Hematopoietic multipotent progenitor cell treated with erythropoietin and hydrocortisone succinate and interleukin-3 and kit ligand, for 15 days (in vitro differentiated cells): ENCODE results near the gene TRIM17.
A peak's percentile ranks its signal among the peaks of the same experiment; 100 is the strongest.
"Not testable (repeated sequence)": the region's sequence is repeated elsewhere in the genome, so short reads cannot be mapped to it uniquely, and the experiment has no call there.

Source experiments
- DNase-seq: peaks from one replicate; pipeline ENCODE4 v3.0.0-alpha.2; 2015; ENCODE audit warnings: low spot score

The TRIM17 gene

DNA sequence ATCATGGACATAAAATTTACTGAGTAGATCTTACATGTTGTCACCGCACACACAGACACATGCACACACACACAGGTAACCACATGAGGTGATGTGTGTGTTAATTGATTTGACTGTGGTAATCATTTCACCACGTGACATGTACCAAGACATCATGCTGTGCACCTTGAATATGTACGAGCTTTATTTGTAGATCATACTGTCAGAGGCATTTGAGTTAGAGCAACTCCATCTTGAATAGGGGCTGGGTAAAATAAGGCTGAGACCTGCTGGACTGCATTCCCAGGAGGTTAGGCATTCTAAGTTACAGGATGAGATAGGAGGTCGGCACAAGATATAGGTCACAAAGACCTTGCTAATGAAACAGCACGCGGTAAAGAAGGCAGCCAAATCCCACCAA lies 31.7 kb upstream of the TRIM17 start:
- no peak for DNase-seq

DNA sequence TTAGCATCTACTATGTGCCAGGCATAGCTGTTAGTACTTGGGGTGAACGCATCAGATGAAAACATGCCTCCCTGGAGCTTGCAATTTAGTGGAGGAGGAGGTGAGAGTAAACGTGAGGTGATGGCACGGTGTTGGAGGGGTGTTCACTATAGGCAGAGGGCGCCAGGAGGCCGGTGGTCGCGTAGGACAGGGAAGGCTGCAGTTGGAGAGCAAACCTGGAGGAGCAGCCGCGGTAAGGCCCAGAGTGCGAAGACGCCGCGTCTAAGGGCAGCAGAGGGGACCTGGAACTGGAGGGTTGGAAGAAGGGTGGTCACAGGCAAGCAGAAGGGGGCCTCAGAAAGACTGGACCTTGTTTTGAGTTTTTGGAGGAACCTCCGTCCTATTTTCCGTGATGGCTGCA lies 30.2 kb upstream of the TRIM17 start:
- no peak for DNase-seq

DNA sequence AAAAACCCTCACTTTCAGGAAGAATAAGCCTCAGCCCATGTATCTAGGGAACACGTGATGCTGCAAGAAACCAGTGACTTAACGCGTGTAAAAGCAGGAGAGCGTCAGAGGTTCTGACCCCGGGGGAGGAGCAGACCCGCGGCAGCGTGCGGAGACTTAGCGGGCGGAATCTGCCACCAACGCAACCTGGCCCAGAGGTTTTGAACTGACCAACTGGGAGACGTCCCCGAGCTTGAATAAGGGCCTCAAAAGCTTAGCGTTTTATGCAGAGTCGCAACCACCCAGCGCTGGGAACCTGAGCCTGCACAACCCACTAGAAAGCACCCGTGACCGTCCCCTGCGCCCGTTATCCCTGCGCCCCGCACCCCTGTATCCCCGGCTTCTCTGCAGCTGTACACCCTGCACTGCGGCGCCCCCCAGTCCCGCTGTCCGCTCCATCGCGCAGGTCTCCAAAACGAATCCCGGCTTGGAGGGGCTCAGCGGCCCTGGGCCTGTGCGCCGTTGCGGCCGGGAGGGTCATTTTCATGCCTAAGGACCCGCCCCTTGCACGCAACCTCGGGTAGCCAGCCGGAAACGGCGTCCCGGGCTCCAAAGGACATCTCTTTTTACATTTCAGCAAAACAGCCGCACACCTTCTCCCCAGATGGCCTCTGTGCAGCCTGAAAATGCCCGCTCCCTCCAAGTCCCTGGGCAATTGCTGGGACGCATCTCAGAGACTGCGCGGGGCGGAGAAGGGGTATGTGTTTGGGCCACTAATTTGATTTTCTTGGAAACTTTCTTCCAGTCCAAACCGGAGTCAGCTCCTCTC lies 29.4 kb upstream of the TRIM17 start:
- DNase-seq = no peak

DNA sequence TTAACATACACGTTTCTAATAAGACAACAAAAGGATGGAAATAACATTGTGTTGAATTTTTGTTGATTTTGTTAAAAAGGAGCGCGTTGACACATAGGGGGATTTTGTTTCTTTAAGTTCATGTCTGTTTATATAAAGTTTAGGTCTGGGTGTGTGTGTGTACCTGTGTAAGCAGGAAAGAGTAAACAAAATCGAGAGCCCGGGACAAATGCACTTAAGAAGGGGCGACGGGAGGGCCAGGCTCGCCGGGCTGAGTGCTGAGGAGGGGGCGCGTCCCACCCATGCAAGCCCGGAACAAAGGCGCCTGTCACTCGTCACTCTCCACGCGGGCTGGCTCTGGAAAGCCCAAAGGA lies 28.8 kb upstream of the TRIM17 start:
- DNase-seq = no peak

DNA sequence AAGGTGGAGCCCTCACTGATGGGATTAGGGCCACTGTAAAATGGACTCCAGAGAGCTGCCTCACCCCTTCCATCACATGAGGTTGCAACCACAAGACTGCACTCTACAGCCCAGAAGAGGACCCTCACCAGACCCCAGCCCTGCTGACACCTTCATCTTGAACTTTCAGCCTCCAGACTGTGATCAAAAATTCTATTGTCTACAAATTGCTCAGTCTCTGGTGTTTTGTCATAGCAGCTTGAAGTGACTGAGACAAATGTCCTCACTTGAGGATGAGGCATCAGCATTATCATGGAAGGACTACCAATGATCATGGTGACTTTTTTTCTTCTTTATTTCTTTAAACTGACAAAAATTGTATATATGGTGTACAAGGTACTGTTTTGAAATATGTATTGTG lies 26.7 kb upstream of the TRIM17 start:
- no peak for DNase-seq

DNA sequence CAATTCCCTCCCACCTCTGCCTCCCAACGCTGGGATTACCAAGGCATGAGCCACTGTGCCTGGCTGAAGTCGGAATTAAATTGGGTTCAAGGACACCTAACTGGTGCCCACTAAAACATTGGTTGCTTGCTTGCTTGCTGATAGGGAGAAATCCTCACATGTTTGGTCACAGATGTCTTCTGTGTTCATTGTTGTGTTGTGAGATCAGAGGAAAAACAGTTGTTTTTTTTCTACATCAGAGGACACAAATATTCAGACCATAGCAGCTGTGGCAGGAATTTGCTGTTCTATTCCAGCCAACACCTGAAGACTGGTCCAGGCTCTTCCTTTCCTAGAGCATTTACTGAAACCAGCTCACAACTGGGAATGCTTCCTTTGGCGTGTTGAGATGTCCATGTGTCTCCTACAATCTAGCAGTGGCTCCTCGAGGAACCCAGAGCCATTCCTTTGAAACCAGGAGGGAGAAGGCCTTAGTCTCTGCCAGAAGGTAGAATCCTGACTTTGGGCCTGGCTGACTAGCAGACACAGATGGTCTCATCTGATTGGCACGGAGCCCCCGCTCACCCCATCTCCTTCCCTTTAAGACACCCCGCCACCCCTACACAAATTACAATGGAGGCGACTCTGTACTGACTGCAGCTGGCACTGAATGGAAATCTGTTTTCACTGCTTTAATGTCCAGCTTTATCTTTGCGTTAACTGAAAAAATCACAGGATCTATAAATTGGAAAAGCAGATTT lies 24.3 kb upstream of the TRIM17 start:
- no peak for DNase-seq

DNA sequence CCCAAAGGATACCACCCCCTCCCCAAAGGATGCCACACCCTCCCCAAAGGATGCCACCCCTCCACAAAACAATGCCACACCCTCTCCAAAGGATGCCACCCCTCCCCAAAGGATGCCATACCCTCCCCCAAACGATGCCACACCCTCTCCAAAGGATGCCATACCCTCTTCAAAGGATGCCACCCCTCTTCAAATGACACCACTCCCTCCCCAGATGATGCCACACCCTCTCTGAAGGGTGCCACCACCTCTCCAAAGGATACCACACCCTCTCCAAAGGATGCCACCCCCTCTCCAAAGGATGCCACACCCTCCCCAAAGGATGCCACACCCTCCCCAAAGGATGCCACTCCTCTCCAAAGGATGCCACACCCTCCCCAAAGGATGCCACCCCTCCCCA lies 21.6 kb upstream of the TRIM17 start:
- no peak for DNase-seq

DNA sequence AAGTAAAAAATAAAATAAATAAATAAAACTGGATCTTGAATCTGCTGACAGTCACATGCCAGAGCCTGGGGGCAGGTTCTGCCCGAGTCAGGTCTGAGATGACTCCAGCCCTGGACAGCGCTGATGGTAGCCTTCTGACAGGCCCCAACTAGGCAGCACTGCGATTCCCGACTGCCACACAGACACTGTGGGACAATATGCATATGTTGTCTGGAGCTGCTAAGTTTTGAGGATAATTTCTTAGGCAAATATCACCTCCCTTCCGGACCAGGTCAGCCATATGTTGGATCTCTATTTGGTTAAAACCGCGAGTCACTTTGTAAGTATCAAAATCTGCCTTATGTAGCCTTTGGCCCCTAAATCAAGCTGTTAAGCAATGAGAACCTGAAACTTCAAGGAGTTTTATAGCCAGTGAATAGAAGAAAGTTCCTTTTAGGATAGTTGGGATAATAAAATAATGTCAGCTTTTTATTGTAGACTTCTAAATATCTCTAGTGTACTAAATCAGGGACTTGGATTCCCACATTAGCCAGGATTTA lies 20.8 kb upstream of the TRIM17 start:
- DNase-seq = no peak

DNA sequence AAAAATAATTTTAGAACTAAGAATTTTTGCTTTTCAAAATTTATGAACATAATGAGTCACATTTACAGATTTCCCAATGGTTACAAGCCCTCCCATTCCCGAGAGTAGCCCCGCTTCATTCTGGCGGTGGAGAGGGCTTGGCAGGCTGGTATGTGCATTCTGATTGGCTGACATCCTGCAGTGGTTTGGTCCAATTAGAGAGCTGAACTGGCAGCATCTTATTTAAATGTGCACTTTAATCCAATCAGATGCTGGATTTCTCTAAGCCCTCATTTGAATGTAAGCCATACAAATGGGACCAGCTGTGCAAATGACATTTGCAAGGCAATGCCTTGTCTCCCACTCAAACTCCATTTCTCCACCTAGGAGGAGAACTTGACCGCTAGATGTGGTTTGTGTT lies 18.0 kb upstream of the TRIM17 start:
- DNase-seq = no peak

DNA sequence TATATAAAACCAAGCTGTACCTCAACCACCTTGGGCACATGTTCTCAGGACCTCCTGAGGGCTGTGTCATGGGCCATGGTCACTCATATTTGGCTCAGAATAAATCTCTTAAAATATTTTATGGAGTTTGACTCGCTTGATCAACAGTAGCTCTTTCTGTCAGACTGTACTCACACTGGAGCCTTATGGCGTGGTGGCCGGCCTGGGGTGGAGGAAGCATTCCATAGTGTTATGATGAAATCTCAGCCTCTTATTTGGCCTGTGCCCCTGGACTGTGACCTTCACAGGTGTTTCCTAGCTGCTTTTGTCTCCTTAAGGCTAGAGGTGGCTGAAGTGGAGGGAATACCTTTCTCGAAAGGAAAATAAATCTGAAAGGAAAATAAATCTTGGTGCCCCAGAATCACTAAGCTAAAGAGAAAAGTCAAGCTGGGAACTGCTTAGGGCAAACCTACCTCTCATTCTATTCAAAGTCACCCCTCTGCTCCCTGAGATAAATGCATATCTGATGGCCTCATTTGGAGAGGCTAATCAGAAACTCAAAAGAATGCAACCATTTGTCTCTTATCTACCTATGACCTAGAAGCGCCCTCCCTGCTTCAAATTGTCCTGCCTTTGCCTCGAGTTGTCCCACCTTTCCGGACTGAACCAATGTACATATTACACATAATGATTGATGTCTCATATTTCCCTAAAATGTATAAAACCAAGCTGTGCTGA lies 16.8 kb upstream of the TRIM17 start:
- not testable (repeated sequence) for DNase-seq

DNA sequence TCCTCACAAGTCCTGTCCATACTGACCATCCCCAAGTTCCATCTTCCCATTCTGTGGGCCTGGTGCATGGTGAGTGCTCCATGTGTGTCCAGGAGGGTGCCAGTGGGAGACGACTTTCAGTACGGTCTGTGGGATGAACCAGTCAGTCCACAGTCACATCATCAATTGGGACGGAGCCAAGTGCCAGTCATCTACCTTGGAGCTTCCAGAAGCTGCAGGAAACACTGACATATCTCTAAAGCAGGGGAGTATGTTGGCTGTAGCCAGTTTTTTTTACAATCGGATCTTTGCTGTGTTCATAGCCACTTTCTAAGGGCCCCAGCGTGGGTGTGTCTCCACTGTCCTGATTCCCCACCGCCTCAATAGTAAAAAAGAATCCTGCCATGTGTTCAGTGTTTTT lies 13.6 kb upstream of the TRIM17 start:
- no peak for DNase-seq

DNA sequence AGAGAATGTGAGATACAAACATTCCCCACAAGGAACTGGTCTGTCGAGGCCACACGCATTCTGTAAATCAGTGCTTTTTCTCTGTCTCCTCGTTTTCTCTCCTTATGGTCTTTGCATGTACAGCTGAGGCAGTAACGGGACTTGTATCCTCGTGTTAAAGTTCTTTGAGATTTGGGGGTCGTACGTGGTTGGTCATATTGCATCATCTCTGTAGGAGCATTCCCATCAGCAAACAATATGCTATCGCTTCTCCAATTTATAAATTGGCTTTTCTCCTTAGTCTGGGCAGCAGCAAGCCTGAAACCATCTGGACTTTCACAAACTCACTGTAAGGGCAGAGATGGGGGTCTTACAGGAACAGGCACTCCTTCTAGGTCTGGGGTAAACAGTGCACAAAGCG lies 13.0 kb upstream of the TRIM17 start:
- DNase-seq = no peak

DNA sequence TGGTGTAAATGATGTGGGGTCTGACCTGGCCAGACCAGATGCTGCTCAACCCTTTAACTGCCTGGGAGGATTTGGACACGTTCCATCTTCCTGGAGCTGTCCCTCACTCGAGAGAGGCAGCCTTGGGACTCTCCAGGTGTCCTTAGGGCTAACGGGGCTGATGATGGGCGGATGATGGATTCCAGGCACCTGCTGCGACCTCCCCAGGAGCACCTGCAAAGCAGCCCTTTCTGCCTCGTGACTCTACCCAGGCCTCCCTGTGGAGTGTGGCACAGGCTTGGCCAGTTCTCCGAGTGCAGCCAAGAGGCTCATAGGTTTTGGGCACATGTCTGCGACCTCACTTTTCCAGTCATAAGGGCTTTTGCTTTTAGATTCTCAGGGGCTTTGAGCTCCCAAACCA lies 12.3 kb upstream of the TRIM17 start:
- no peak for DNase-seq

DNA sequence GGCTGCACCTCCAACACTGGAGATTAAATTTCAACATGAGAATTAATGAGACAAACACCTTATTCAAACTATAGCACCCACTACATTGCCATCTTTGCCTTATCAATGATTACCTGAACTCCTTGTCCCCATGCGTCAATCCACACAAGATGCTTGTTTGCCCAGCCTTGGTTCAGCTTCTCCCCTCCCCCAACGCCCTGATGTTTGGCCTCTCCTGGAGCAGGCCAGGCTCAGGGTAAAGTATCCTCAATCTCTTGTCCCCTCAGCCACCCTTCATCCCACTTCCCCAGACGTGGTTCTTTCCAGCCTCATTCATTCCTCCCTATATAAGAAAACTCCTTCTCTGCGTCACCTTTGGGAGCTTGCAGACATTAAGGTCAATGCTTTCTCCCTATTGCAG lies 11.8 kb upstream of the TRIM17 start:
- DNase-seq = no peak

DNA sequence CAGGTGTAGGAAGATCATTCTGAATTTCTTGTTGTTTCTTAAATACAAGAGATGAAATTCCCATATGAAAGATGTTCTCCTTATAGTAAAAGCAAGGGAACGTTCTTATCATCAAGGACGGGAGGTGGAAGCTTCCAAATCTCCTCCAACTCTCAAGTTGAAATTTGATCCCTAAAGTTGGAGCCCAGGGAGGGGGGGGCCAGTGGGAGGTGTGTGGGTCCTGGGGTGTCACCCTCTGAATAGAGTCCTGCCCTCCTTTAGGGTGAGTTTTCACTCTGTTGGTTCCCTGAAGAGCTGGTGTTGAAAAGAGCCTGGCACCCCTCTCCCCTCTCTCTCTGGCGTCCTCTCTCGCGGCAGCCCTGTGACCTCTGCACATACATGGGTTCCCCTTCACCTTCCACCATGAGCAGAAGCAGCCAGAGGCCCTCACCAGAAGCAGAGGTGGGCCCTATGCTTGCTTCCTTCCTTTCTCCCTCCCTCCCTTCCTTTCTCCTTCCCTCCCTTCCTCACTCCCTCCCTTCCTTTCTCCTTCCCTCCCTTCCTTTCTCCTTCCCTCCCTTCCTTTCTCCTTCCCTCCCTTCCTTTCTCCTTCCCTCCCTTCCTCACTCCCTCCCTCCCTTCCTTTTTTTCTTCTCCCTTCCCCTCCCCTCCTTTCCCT lies 10.0 kb upstream of the TRIM17 start:
- DNase-seq = no peak

DNA sequence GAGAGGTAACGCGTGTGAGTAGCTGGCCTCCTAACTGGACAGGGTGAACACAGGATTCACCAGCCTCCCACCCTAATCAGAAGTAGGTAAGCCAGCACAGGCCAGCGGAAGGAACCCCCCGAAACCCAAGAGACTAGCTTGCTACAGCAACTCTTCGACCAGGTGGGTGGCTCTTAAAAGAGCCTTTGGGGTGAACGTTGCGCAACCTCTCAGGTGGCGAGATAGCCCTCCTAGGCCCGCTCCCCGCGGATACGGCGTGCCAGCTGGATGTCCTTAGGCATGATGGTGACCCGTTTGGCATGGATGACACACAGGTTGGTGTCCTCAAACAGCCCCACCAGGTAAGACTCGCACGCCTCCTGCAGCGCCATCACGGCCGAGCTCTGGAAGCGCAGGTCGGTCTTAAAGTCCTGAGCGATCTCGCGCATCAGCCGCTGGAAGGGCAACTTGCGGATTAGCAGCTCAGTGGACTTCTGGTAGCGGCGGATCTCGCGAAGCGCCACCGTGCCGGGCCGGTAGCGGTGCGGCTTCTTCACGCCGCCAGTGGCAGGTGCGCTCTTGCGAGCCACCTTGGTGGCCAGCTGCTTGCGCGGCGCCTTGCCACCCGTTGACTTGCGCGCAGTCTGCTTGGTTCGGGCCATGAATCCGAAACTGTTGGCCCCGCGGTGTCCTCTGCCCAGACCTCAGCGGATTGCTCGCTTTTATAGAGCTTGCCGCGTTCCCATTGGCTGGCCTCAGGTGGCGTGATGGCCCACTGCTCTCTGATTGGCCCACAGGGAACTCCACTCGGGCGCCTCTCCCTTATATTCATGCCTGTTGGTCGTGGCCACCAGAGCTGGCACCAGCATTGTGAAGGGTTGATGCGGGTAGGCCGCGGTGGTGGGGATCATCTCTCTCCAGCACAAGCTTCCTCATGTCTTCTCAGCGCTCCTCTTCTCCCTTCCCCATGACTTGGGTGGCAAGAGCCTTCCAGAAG lies 8.3 kb upstream of the TRIM17 start:
- no peak for DNase-seq

DNA sequence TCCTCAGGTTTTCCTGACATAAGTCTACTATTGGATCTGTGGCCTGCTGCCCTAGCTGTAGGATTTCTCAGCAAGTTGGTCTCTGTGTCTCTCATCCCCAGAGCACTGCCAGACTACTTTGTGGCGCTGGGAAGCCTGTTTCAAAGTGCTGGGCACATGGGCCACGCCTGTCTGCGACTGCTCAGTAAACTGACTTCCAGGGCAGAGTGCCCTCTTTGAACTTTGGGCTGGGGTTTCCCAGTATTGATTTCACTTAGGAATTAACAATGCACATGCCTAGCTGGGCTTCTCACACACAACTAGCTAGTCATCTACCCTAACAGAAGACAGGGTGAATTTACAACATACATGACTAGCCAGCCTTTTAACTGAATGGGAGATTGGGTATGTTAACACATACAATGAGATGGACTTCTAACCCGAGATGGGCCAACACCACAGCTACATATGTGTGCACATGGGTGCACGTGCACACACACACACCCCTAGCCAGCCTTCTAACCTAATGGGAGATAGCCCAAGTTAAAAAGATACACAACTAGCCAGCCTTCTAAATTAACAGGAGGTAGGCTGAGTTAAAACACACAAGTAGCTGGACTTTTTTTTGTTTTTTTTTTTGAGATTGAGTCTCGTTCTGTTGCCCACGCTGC lies 6.9 kb upstream of the TRIM17 start:
- no peak for DNase-seq

DNA sequence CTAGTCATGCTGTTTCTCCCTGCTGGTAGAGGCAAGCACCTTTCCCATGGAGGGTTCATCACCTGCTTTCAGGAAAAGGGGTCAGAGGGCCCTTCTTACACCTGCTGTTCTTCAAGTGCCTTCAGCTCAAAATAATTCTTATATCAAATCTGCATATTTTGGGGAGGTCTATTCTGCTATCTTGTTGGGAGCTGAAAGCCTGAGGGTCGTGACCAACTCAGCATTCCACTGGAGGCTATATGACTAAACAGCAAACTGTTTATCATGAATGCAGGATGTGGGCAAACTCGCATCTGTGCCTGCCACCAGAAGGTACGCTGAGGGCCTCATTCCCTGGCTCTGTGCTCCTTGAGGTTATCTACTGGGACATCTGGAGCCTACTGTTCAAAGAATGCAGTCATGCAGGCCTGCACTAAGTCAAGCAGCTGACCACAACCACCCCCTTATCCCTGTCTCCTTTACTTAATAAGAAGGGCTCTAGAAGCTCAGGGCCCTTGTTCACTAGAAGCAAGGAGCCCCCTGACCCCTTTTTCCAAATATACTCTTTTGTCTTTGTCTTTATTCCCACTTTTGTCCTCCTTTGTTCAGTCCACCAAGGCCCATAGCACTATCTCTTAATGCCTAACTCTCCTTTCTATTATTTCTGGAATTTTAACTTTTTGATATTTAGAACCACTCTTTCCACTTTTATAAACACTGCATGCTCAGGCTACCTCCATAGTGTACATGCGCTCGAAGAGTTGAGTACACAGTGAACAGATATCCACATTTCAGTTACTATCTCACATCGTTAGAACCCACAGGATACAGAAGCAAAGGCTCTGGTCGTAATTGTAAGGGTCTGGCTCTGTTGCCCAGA lies 4.5 kb upstream of the TRIM17 start:
- DNase-seq = peak; percentile 41

DNA sequence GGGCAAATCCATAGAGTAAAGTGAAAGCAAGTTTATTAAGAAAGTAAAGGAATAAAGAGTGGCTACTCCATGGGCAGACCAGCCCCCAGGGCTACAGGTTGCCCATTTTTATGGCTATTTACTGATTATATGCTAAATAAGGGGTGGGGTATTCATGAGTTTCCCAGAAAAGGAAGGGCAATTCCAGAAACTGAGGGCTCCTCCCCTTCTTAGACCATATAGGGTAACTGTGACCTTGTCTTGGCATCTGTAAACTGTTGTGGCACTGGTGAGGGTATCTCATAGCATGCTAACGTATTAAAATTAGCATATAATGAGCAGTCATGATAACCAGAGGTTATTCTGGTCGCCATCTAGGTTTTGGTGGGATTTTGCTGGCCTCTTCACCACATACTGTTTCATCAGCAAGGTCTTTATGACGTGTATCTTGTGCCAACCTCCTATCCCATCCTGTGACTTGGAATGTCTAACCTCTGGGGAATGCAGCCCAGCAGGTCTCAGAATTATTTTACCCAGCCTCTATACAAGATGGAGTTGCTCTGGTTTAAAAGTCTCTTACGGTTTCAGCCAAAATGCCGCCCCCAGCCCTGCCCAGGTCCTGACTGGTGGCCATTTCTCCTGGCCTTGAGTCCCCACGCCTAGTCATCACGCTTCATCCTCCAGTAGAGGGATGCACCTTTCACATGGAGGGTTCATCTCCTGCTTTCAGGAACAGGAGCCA lies 982 bp upstream of the TRIM17 start:
- peak; percentile 76 for DNase-seq
